ENCODE data around the gene THAP4.

Gene THAP4

GRCh38 chr2:241563571-241563980 lies 73.4 kb downstream of the THAP4 start:
- no peak for DNase-seq (ENCODE audit: low spot score)

DNA sequence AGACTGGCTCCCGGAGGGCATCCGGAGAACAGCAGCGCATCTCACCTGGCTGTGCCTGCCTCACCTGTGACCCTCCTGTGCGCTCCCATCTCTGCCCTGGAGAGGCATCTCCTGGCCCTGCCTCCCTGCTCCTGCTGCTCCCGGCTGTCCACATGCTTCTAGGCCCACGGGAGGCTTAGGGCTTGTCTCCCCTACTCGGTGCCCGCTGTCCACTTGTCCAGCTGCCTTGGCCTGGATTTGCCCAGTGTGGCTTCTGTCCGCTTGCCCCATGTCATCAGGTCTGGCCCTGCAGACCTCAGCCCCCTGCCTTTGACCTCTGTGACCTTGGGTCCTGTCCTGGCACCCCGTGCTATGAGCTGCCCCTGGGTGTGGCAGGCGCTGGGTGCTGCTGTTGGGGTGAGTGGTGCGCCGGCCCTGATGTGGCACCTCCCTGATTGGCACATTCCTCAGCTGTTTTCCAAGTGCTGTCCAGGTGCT lies 73.9 kb downstream of the THAP4 start:
- no peak for DNase-seq (ENCODE audit: low spot score)

- no peak for DNase-seq (ENCODE audit: low spot score)
These were observed 74.6 kb downstream of the THAP4 start for GRCh38 chr2:241562269-241562891.

GRCh38 chr2:241561832-241562231 lies 75.1 kb downstream of the THAP4 start:
- DNase-seq (ENCODE audit: low spot score): no peak

DNA sequence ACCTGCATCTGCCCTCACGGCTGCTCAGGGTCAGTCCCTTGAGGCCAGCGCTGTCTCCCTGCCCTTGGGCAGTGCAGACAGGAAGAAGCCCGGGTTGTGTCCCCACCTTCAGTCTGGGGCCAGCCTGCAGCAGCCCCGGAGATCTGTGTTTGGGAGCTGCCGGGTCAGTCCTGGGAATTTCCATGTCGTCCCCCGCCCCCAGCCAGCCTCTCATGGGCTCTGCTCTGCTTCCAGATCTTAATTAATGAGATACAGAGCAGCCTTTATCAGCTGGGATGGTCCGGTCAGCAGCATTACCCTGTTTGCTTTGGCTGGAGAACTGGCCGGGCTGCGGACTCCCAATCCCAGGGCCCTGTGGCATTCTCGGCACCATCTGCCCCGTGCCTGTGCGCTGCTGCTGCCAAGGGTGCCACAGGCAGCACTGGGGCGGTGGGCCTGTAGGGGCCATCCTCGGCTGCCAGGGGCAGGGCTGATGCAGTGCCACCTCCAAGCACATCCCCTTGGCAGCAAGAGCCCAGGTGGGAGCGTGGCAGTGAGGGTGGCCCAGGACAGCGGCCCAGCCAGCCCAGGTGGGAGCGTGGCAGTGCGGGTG lies 76.0 kb downstream of the THAP4 start:
- DNase-seq (ENCODE audit: low spot score): no peak

DNA sequence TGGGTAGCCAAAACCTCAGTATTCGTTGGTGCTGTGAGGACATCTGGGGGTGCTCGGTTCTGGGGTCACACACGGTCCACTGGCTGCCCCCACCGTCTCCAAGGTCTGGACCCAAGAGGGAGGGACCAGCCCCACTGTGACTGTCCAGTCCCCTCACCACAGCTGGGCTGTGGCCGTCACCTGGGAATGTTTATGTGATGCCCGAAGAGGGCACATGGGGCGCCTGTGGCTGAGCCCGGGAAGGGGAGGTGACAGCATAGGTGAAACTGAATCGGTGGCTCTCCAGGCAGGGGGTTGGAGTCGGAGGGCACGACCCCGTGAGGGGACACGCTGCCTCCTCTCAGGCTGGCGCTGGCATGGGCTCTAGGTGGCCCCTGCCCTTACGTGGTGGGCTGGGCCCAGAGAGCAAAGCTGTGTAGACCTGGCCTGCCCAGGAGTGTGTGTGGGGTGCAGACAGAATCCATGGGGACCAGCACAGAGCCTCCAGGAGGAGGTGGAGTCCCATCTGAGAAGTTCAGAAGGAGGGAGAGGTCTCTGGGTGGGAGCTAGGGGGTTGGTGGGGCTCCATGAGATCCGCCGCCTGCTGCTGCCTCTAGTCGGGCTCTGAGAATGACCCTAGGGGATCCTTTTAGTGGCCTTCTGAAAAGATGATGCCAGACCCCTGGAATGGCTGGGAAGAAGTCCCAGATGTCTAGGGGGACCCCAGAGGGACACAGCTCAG lies 76.6 kb downstream of the THAP4 start:
- no peak for DNase-seq (ENCODE audit: low spot score)

DNA sequence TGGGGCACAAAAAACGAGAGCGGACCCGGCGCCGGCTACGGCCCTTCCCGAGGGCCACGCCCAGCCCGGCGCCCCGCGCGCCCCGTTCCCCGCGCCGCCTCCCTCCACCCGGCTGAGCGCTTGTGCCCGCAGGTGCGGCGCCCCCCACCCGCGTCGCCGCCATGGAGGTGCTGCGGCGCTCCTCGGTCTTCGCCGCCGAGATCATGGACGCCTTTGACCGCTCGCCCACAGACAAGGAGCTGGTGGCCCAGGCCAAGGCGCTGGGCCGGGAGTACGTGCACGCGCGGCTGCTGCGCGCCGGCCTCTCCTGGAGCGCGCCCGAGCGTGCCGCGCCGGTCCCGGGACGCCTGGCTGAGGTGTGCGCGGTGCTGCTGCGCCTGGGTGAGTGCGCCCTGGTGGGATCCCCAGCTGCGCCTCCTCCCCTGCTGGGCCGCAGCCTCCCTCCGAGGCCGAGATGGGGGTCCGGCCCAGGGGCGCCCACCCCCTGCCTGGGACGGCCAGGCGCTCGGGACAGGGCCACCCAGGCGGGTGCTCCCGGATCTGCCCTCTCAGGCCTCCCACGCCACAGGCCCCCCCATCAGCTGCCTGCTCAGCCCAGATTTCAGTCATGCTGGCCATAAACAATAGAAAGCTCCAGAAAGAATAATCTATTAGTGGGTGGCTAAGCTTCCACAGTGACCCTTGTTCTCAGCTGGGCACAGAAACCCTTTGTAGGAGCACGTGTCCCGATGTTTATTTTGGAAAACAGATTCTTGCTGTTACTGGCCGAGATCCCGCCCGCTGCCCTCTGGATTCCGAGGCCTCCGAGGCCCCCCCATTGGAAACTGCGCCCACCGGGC lies 77.4 kb downstream of the THAP4 start:
- DNase-seq (ENCODE audit: low spot score): peak; percentile 83

GRCh38 chr2:241558532-241559322 lies 78.2 kb downstream of the THAP4 start, which contains the start of gene BOK:
TSS of gene BOK (plus strand) at chr2:241558745. CDS start at chr2:241559484, 739 bp downstream.
- peak; percentile 90 for DNase-seq (ENCODE audit: low spot score)

- no peak for DNase-seq (ENCODE audit: low spot score)
These were observed 80.2 kb downstream of the THAP4 start for GRCh38 chr2:241556746-241557145.

GRCh38 chr2:241555711-241556110 lies 81.2 kb downstream of the THAP4 start:
- DNase-seq (ENCODE audit: low spot score): no peak

GRCh38 chr2:241554610-241555322 lies 82.2 kb downstream of the THAP4 start:
- DNase-seq (ENCODE audit: low spot score): no peak

GRCh38 chr2:241553981-241554380 lies 83.0 kb downstream of the THAP4 start:
- DNase-seq (ENCODE audit: low spot score): no peak

- no peak for DNase-seq (ENCODE audit: low spot score)
These were observed 83.5 kb downstream of the THAP4 start for GRCh38 chr2:241553512-241553830.

DNA sequence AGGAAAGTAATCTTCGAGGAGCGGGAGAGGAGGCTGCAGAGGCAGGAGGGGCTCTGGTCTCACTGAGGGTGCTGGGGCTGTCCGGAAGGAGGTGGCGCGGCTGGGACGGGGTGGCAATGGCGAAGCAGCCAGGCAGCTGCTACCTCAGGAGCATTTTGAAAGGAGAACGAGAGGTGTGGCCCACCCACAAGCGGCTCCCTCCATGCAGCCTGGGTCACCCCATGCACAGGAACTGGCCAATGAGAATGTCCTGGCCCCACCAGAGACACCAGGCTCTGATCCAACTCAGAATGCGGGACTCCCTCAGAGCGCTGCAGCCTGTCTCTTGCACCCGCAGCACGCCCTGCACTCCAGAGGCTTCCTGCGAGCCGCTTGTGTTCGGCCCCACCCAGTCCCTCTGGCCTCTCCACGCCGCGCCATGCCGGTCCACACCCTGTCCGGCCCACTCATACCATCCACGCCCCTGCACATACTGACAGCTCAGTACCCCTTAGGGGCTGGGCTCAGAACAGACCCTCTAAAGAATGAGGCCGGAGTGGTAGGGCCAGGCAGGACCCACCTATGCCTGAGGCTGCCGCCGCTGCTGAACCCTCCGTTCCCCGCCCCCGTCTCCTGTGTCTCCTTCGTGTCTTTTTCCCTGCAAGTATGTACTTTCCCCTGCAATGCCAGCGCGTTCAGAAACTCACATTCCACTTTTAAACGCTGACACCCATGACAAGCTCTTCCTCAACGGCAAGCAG lies 84.8 kb downstream of the THAP4 start:
- DNase-seq (ENCODE audit: low spot score): peak; percentile 64

DNA sequence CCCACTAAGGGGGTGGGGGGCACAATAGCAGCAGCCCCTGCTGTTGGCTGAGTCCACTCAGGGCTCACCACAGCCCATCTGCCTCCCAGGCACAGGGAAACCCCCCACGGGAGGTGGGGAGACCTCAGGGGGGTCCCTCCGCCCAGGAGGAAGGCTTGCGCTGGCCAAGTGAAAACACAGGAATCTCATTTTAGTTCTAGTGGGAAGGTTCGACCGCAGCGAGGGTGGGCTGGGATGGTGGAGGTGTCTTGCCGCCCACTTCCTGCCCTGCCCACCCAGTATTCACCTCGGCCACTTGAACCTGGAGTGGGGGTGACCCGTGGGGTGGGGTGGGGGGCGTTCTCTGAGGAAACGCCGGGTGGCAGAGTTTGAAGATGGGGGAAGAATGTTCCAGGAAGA lies 85.4 kb downstream of the THAP4 start:
- DNase-seq (ENCODE audit: low spot score): no peak

GRCh38 chr2:241550616-241551580 lies 86.1 kb downstream of the THAP4 start:
- no peak for DNase-seq (ENCODE audit: low spot score)

DNA sequence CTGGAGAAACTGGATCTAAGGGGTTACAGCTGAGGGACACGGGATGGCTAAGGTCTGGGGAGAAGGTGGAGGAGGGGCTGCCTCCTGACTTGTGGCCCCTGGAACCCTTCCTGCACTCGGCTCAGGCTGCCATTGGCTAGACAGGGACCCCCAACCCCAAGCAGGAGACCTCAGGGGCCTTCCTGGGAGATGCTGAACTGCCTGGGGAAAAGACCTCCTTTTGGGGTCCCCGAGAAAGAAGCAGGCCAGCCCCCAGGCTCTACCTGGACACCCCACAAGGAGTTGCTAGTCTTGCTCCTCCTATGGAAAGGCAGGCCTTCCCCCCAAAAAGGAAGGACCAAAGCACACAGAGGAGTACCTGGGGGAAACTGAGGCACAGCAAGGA lies 88.5 kb downstream of the THAP4 start:
- no peak for DNase-seq (ENCODE audit: low spot score)

- DNase-seq (ENCODE audit: low spot score): no peak
These were observed 89.0 kb downstream of the THAP4 start for GRCh38 chr2:241547781-241548450.

All from HuH-7.5 (cell line).